GM10266 (cell line): ENCODE measurements around the gene NF1.

Experiments
- DNase-seq: peaks from one replicate; pipeline ENCODE4 v3.0.0; 2012; ENCODE audit errors: extremely low spot score
- TF ChIP-seq, protein P1 (sequence below): IDR thresholded peaks from 2 replicates; pipeline ENCODE4 v1.5.1; 2012; ENCODE audit warnings: mild to moderate bottlenecking, low read depth; ENCODE audit not compliant: control insufficient read depth, insufficient read depth; ENCODE audit errors: missing control alignments

The NF1 gene

DNA sequence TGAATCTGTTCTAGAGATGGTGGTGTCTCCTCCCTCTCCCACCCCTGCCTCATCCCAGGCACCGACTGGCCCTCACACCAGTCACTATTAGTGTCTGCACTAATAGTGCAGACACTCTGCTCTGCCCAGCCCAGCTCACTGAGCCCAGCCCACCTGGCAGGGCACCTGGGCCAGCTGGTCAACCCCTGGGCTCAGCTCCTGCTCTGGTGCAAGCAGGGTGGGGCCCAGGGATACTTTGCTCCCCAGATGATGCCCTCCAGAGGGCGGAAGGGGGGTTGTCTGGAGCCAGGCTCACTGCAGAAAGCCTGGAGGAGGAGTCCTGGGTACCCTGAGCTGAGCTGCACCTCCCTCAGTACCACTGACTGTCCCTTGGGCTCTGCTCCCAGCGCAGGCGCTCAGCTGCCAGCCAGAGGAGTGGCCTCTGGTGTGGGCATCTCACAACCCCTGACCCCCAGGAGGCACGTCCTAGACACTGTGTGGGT, 311.2 kb downstream of the NF1 start:
- TF ChIP-seq, protein P1, sequence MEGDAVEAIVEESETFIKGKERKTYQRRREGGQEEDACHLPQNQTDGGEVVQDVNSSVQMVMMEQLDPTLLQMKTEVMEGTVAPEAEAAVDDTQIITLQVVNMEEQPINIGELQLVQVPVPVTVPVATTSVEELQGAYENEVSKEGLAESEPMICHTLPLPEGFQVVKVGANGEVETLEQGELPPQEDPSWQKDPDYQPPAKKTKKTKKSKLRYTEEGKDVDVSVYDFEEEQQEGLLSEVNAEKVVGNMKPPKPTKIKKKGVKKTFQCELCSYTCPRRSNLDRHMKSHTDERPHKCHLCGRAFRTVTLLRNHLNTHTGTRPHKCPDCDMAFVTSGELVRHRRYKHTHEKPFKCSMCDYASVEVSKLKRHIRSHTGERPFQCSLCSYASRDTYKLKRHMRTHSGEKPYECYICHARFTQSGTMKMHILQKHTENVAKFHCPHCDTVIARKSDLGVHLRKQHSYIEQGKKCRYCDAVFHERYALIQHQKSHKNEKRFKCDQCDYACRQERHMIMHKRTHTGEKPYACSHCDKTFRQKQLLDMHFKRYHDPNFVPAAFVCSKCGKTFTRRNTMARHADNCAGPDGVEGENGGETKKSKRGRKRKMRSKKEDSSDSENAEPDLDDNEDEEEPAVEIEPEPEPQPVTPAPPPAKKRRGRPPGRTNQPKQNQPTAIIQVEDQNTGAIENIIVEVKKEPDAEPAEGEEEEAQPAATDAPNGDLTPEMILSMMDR = no peak

GRCh38 chr17:31408586-31408985, 313.8 kb downstream of the NF1 start:
- TF ChIP-seq, protein P1 = no peak
- no peak for DNase-seq

More for the DNA sequence above, 311.2 kb downstream of the NF1 start:
- DNase-seq = no peak

DNA sequence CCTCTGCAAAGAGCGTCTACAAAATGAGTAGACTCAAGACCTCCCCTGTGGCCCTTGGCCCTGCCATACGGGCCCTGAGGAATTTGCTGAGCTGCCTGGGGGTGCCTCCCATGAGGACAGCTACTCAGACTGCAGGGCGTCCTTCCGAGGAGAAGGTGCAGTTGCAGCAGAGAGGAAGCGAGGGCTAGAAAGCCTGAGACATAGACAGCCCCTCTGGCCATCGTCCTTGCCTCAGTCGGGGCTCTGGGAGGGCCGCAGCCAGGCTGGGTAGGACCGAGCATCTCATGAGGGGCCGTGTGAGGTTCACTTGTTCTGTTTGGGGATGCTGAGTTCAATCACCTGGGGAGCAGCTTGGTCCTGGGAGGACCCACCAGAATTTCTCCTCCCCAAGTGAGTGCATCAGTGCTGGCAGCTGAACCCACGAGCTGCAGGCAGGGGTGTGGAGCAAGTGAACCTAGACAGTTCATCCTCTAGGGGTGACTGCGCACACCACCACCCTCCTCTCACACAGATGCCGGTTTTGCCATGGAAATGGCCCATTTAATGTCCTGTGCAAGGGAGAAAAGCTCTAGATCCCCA, 317.0 kb downstream of the NF1 start:
- DNase-seq = no peak
- TF ChIP-seq, protein P1 = no peak

DNA sequence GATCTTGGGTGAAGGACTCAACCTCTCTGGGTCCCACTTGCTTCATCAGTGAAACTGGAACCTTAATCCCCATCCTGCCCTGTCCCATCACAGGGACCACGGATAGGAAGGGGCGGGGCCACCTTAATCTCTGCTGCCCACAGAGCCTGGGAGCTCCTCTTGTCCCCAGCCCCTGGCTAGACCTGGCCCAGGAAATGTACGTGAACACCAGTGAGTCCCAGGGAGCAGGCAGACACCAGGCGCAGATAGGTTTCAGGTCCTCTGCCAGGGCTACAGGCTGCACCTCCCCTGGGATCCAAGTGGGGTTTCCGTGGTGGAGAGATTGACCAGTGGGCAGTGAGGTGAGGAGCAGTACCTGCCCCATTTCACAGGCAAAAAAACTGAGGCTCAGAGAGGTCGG, 317.7 kb downstream of the NF1 start:
- TF ChIP-seq, protein P1 = no peak
- no peak for DNase-seq

DNA sequence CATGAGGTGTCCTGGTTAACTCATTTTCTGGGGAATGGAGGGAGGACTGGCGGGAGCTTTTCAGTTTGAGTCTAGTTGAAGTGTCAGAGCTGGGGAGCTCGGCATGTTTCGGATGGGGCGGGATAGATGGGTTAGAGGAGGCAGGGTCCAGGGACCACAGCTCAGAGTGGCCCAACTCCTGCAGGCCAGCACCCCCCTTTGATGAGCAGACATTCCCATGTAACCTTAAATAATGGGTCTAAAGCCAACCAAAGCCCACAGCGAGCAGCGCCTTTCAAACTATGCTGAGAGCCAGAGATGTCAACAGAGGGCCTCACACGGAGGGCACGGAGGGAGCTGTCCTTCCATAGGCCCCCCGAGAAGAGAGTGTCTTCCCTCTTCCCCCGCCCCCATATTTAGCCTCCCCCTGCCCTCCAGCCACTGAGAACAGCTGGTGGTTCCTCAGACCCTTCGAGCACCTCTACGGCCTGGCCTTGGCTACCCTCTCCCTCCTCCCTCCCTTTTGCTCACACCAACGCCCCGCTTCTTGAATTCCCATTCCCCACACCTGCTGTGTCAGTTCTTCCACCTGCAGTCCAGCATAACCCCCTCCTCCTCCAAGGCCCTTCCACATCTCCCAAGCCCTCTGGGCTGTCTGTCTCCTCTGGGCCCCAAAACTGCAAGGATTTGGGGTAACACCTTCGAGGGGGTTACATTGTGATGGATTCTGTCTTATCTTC, 318.5 kb downstream of the NF1 start:
- DNase-seq = no peak
- TF ChIP-seq, protein P1 = no peak

DNA sequence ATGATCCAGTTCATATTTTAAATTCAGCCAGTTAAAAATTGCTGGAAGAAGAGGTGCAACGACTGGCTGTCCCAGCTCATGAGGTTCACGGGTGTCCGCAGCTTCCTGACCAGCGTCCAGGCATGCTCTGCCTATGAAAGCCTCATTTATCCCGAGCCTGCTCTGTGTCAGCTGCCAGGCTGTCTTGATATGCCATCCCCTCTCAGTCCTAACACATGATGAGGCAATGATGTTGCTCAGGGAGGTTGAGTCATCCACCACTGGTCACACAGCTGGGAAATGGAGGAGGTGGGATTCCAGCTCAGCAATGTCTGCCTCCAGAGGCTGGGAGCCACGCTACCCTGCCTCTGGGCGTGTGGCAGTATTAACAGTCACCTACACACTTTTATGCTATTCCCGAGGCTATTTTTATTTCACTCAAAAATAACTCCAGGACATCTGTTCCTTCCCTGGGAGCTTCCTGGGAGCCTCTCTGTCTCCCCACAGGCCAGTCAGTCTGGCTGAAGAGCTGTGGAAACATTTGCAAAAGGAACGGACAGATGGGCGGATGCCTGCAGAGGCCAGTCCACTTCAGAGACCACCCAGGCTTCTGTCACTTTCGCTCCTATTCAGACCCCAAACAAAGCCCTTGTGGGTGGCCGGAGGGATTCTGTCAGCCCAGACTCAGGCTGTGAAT, 319.2 kb downstream of the NF1 start:
- TF ChIP-seq, protein P1 = no peak
- no peak for DNase-seq

DNA sequence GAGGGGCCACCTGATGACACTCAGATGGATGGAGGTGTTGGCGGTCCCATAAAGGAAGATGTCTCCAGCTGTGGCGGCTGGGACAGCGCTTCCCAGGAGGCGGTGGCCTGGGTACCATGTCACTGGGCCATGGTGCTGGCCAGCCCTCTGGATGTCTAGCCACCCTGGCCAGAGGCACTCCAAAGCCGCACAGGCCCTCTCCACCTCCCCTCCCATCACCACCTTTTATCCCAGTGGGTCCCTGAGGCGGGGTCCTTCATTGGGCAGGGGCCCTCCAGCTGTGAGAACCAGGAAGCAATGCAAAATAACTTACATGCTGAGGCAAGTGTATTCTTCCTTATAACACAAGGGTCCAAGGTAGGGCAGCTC, 319.8 kb downstream of the NF1 start:
- TF ChIP-seq, protein P1 = no peak

More for the DNA sequence above, 319.8 kb downstream of the NF1 start:
- no peak for DNase-seq
